Endodermal cell (in vitro differentiated cells): ENCODE data around the gene ANKRD65. TPM values are rescaled to one million over a fixed set of nuclear protein-coding genes. Genes with fewer than 3 reads are reported as not detected.
"Not testable (repeated sequence)": the region's sequence is repeated elsewhere in the genome, so short reads cannot be mapped to it uniquely, and the experiment has no call there.

Experiments used
- DNase-seq: peaks from one replicate; pipeline ENCODE4 v3.0.0-alpha.2; 2017
- H3K27ac ChIP-seq: 2 replicates; pipeline ENCODE4 v1.5.1; 2013; ENCODE audit warnings: mild to moderate bottlenecking, low read depth, low read length, moderate library complexity
- H3K27me3 ChIP-seq: 2 replicates; pipeline ENCODE4 v1.6.1; 2013; ENCODE audit warnings: mild to moderate bottlenecking, low read length, moderate library complexity; ENCODE audit not compliant: insufficient read depth, control insufficient read depth, poor library complexity, severe bottlenecking
- H3K36me3 ChIP-seq: 2 replicates; pipeline ENCODE4 v1.7.0; 2013; ENCODE audit warnings: mild to moderate bottlenecking, low read length, moderate library complexity; ENCODE audit not compliant: control insufficient read depth, insufficient read depth
- H3K4me1 ChIP-seq: one replicate; pipeline ENCODE4 v1.7.0; 2013; ENCODE audit warnings: low read length; ENCODE audit not compliant: control insufficient read depth, insufficient read depth
- H3K4me3 ChIP-seq: 2 replicates; pipeline ENCODE4 v1.5.1; 2013; ENCODE audit warnings: mild to moderate bottlenecking, low read length, moderate library complexity
- H3K9ac ChIP-seq: 2 replicates; pipeline ENCODE4 v1.6.1; 2013; ENCODE audit warnings: mild to moderate bottlenecking, low read length, moderate library complexity; ENCODE audit not compliant: poor library complexity, severe bottlenecking; ENCODE audit errors: extremely low read depth
- H3K9me3 ChIP-seq: 2 replicates; pipeline ENCODE4 v1.6.1; 2013; ENCODE audit warnings: mild to moderate bottlenecking, low read length, moderate library complexity; ENCODE audit not compliant: control insufficient read depth
- H3K27ac Mint-ChIP-seq: 2 replicates; pipeline ENCODE4 v1.8.0; 2020; ENCODE audit warnings: mixed read lengths
- H3K27me3 Mint-ChIP-seq: 2 replicates; pipeline ENCODE4 v1.8.0; 2021; ENCODE audit warnings: mild to moderate bottlenecking, mixed read lengths; ENCODE audit not compliant: insufficient read depth
- H3K36me3 Mint-ChIP-seq: 2 replicates; pipeline ENCODE4 v1.8.0; 2020; ENCODE audit warnings: low read depth, mixed read lengths
- H3K4me1 Mint-ChIP-seq: 2 replicates; pipeline ENCODE4 v1.8.0; 2020; ENCODE audit warnings: mixed read lengths
- H3K4me3 Mint-ChIP-seq: 2 replicates; pipeline ENCODE4 v1.8.0; 2020; ENCODE audit warnings: mild to moderate bottlenecking, moderate library complexity, mixed read lengths
- H3K9me3 Mint-ChIP-seq: 2 replicates; pipeline ENCODE4 v1.8.0; 2020; ENCODE audit warnings: mild to moderate bottlenecking, mixed read lengths
- CTCF ChIP-seq: fragments of 200-600 bp; sonication (generic); conservative IDR thresholded peaks from 2 replicates; pipeline ENCODE4 v1.5.0; 2021; ENCODE audit warnings: antibody characterized with exemption, mild to moderate bottlenecking
- WGBS, 2 experiments: methylation state at CpG; one replicate each; pipeline versions ENCODE4 v1.1.5 to v1.1.7; 2013; ENCODE audit warnings: missing lambda C conversion rate in 2 of 2, mixed read lengths in 1 of 2; ENCODE audit not compliant: insufficient coverage in 1 of 2, insufficient read length in 1 of 2; 5-methylcytosine and 5-hydroxymethylcytosine counted together
- long read RNA-seq, 4 experiments: library from polyadenylated mRNA in 2 of 4; library from RNA in 1 of 4; library from capped mRNA in 1 of 4; stranded (forward) in 3 of 4; unstranded in 1 of 4; transcript quantifications; one replicate each; pipeline ENCODE4 v2.0.0, GENCODE V29; 2020 to 2021; ENCODE audit warnings: inconsistent platforms in 1 of 4
- polyA plus RNA-seq, 2 experiments: library from polyadenylated mRNA; stranded (reverse); fragments of 50-300 nt; gene quantifications; one replicate each; pipeline ENCODE4 v1.2.3, GENCODE V29; 2013
- total RNA-seq, 2 donors: library from RNA; stranded (reverse); fragmentation: NEBNext Ultra II Directional in 1 of 2; extraction: Animal tissue kit (Norgen Biotek cat#: 25700) in 1 of 2; gene quantifications; 2 replicates in 1 of 2; 3 replicates in 1 of 2; pipeline ENCODE4 v1.2.1, GENCODE V29; 2021

ANKRD65 gene
- total RNA-seq: 1 to 10 TPM; 1.6 TPM
- 0.78 TPM for polyA plus RNA-seq (2013, experiment 1 of 2)
- polyA plus RNA-seq (2013, experiment 2 of 2): 1.7 TPM
- long read RNA-seq, experiment 1: 0 reads
- long read RNA-seq, experiment 2, partial matches to known transcripts: 3 of 5 reads
- long read RNA-seq, experiment 2, other reads (novel, unspliced or antisense): 1 of 5 reads
- long read RNA-seq, experiment 3, partial matches to known transcripts: 2 of 3 reads
- long read RNA-seq, experiment 3, other reads (novel, unspliced or antisense): 1 of 3 reads
- long read RNA-seq, experiment 4, partial matches to known transcripts: 2 of 6 reads
- long read RNA-seq, experiment 4, other reads (novel, unspliced or antisense): 1 of 6 reads

GRCh38 chr1:1421147-1421906 is at the start of gene ANKRD65:
ANKRD65 (minus strand) TSS chr1:1421276; CDS start chr1:1421005, 271 bp downstream.
- H3K36me3 ChIP-seq: no peaks in the 10 kb centered on the region
- no peaks in the 10 kb centered on the region for H3K9me3 Mint-ChIP-seq
- H3K36me3 Mint-ChIP-seq: no peaks in the 10 kb centered on the region
- H3K4me1 Mint-ChIP-seq: peaks cover 13% of the 10 kb centered on the region
- H3K4me3 Mint-ChIP-seq: peak within 1 kb of the TSS; percentile 23
- H3K4me3 ChIP-seq: no peak within 1 kb of the TSS
- peak; percentile 62 for DNase-seq
- 80 to 87% methylated on average over 6 to 18 of the region's 18 CpGs for WGBS, 2 experiments
- H3K27ac ChIP-seq: peak within 1 kb of the TSS; percentile 41
- peaks cover 7% of the 10 kb centered on the region for H3K27me3 Mint-ChIP-seq
- TF ChIP-seq CTCF: no peak
- peak within 1 kb of the TSS; percentile 86 for H3K27ac Mint-ChIP-seq
- no peak within 1 kb of the TSS for H3K9ac ChIP-seq
- no peaks in the 10 kb centered on the region for H3K9me3 ChIP-seq
- no peaks in the 10 kb centered on the region for H3K27me3 ChIP-seq
- H3K4me1 ChIP-seq: peaks cover 13% of the 10 kb centered on the region

- H3K4me1 ChIP-seq, H3K9me3 Mint-ChIP-seq, H3K9ac ChIP-seq, DNase-seq, H3K27me3 Mint-ChIP-seq, H3K4me1 Mint-ChIP-seq, H3K36me3 ChIP-seq, H3K27me3 ChIP-seq, H3K36me3 Mint-ChIP-seq, H3K4me3 ChIP-seq, H3K9me3 ChIP-seq, H3K27ac Mint-ChIP-seq, H3K27ac ChIP-seq, H3K4me3 Mint-ChIP-seq: not testable (repeated sequence)
- 94% methylated on average over 11 to 30 of the region's 44 CpGs for WGBS, 2 experiments
Measured at GRCh38 chr1:1468196-1468985, 47.3 kb upstream of the ANKRD65 start.

- no peaks in the 10 kb centered on the region for H3K4me1 Mint-ChIP-seq
- H3K27ac Mint-ChIP-seq: no peak overlapping the region
- Histone ChIP-seq H3K27ac (no peak overlapping the region), H3K36me3 (no peaks in the 10 kb centered on the region), H3K27me3 (no peaks in the 10 kb centered on the region), H3K4me3 (no peak overlapping the region), H3K4me1 (no peaks in the 10 kb centered on the region), H3K9me3 (no peaks in the 10 kb centered on the region), H3K9ac (no peak overlapping the region)
- 93 to 100% methylated on average over 2 to 7 of the region's 7 CpGs for WGBS, 2 experiments
- no peaks in the 10 kb centered on the region for H3K9me3 Mint-ChIP-seq
- H3K4me3 Mint-ChIP-seq: no peak overlapping the region
- no peak for DNase-seq
- no peaks in the 10 kb centered on the region for H3K36me3 Mint-ChIP-seq
- TF ChIP-seq CTCF: no peak
- peaks cover 3% of the 10 kb centered on the region for H3K27me3 Mint-ChIP-seq
Measured at GRCh38 chr1:1463312-1463711, 42.2 kb upstream of the ANKRD65 start.
